SK-N-MC (cell line): Measurements from ENCODE around the gene CHST15.

ENCODE experiments used
- DNase-seq: peaks from one replicate; pipeline ENCODE4 v3.0.0-alpha.2; 2011; ENCODE audit warnings: low read depth, low spot score
- H3K27ac ChIP-seq: fragments of 200-600 bp; sonication (generic); 2 replicates; pipeline ENCODE4 v1.5.1; 2016; ENCODE audit warnings: mixed run types
- H3K36me3 ChIP-seq: fragments of 200-600 bp; sonication (generic); 2 replicates; pipeline ENCODE4 v1.6.1; 2017; ENCODE audit warnings: antibody characterized with exemption, low read length, mixed read lengths; ENCODE audit not compliant: insufficient read depth
- H3K4me3 ChIP-seq: fragments of 200-600 bp; sonication (generic); 2 replicates; pipeline ENCODE4 v1.5.1; 2016
- H3K9ac ChIP-seq: fragments of 200-600 bp; sonication (generic); 2 replicates; pipeline ENCODE4 v1.8.0; 2017; ENCODE audit warnings: mixed run types, mixed read lengths; ENCODE audit not compliant: insufficient read length
- H3K9me3 ChIP-seq: fragments of 200-600 bp; sonication (generic); 2 replicates; pipeline ENCODE4 v1.6.1; 2017; ENCODE audit warnings: low read depth, mild to moderate bottlenecking, antibody characterized with exemption, low read length, moderate library complexity, mixed read lengths
- EZH2 ChIP-seq: fragments of 200-600 bp; sonication (generic); IDR thresholded peaks from one replicate; pipeline ENCODE4 v1.6.1; 2017; ENCODE audit warnings: antibody characterized with exemption
- FOXP2 ChIP-seq: optimal IDR thresholded peaks from 2 replicates; pipeline ENCODE3; 2011; ENCODE audit warnings: mild to moderate bottlenecking, moderate library complexity; ENCODE audit not compliant: insufficient read depth; ENCODE audit errors: extremely low read length, control extremely low read depth
- POLR2AphosphoS5 ChIP-seq: IDR thresholded peaks from 2 replicates; pipeline ENCODE4 v1.6.1; 2012; ENCODE audit warnings: mild to moderate bottlenecking, low read depth, low read length, borderline replicate concordance

CHST15 gene

GRCh38 chr10:124125305-124126116 lies 32.1 kb upstream of the CHST15 start:
- H3K4me3 ChIP-seq: no peak overlapping the region
- H3K9me3 ChIP-seq: no peaks in the 10 kb centered on the region
- no peak for DNase-seq
- no peak for TF ChIP-seq EZH2
- TF ChIP-seq POLR2AphosphoS5: no peak
- no peak for TF ChIP-seq FOXP2
- no peaks in the 10 kb centered on the region for H3K36me3 ChIP-seq
- no peak overlapping the region for H3K9ac ChIP-seq
- no peak overlapping the region for H3K27ac ChIP-seq

- Histone ChIP-seq H3K27ac (no peak overlapping the region), H3K9ac (no peak overlapping the region), H3K4me3 (no peak overlapping the region), H3K36me3 (no peaks in the 10 kb centered on the region), H3K9me3 (no peaks in the 10 kb centered on the region)
- no peak for TF ChIP-seq EZH2
- TF ChIP-seq FOXP2: no peak
- TF ChIP-seq POLR2AphosphoS5: no peak
- no peak for DNase-seq
Measured at GRCh38 chr10:124124769-124125161, 31.4 kb upstream of the CHST15 start.

GRCh38 chr10:124124123-124124768 lies 30.8 kb upstream of the CHST15 start:
- Histone ChIP-seq H3K36me3 (no peaks in the 10 kb centered on the region), H3K4me3 (no peak overlapping the region), H3K27ac (no peak overlapping the region), H3K9me3 (no peaks in the 10 kb centered on the region), H3K9ac (no peak overlapping the region)
- DNase-seq: no peak
- TF ChIP-seq FOXP2: no peak
- TF ChIP-seq EZH2: no peak
- no peak for TF ChIP-seq POLR2AphosphoS5

GRCh38 chr10:124123156-124123555 lies 29.8 kb upstream of the CHST15 start:
- no peak overlapping the region for H3K9ac ChIP-seq
- TF ChIP-seq POLR2AphosphoS5 (no peak), EZH2 (no peak), FOXP2 (no peak)
- H3K27ac ChIP-seq: no peak overlapping the region
- DNase-seq: no peak
- H3K4me3 ChIP-seq: no peak overlapping the region
- H3K9me3 ChIP-seq: no peaks in the 10 kb centered on the region
- H3K36me3 ChIP-seq: no peaks in the 10 kb centered on the region

- TF ChIP-seq POLR2AphosphoS5 (no peak), EZH2 (no peak), FOXP2 (no peak)
Measured at GRCh38 chr10:124122211-124122610, 28.8 kb upstream of the CHST15 start.

GRCh38 chr10:124120410-124121061 lies 27.1 kb upstream of the CHST15 start:
- TF ChIP-seq EZH2 (no peak), FOXP2 (no peak), POLR2AphosphoS5 (no peak)
- H3K4me3 ChIP-seq: no peak overlapping the region
- no peak overlapping the region for H3K9ac ChIP-seq
- no peak for DNase-seq
- no peak overlapping the region for H3K27ac ChIP-seq
- no peaks in the 10 kb centered on the region for H3K36me3 ChIP-seq
- H3K9me3 ChIP-seq: no peaks in the 10 kb centered on the region

More at GRCh38 chr10:124122211-124122610, 28.8 kb upstream of the CHST15 start:
- Histone ChIP-seq H3K27ac (no peak overlapping the region), H3K9ac (no peak overlapping the region), H3K9me3 (no peaks in the 10 kb centered on the region), H3K4me3 (no peak overlapping the region), H3K36me3 (no peaks in the 10 kb centered on the region)
- DNase-seq: no peak

GRCh38 chr10:124119946-124120345 lies 26.5 kb upstream of the CHST15 start:
- Histone ChIP-seq H3K9me3 (no peaks in the 10 kb centered on the region), H3K27ac (no peak overlapping the region), H3K9ac (no peak overlapping the region), H3K36me3 (no peaks in the 10 kb centered on the region), H3K4me3 (no peak overlapping the region)
- TF ChIP-seq POLR2AphosphoS5 (no peak), EZH2 (no peak), FOXP2 (no peak)
- DNase-seq: no peak

GRCh38 chr10:124119216-124119615 lies 25.8 kb upstream of the CHST15 start:
- no peak for TF ChIP-seq FOXP2
- TF ChIP-seq EZH2: no peak
- TF ChIP-seq POLR2AphosphoS5: no peak
- no peak overlapping the region for H3K9ac ChIP-seq
- H3K36me3 ChIP-seq: no peaks in the 10 kb centered on the region
- DNase-seq: no peak
- no peak overlapping the region for H3K4me3 ChIP-seq
- no peaks in the 10 kb centered on the region for H3K9me3 ChIP-seq
- H3K27ac ChIP-seq: no peak overlapping the region
